Osteocyte (in vitro differentiated cells): ENCODE data around the gene ZNF367. TPM values are rescaled to one million over a fixed set of nuclear protein-coding genes. Genes with fewer than 3 reads are reported as not detected.
"Not testable (repeated sequence)": the region's sequence is repeated elsewhere in the genome, so short reads cannot be mapped to it uniquely, and the experiment has no call there.

Source experiments
- DNase-seq: peaks from one replicate; pipeline ENCODE4 v3.0.0; 2021; ENCODE audit warnings: mixed read lengths; ENCODE audit not compliant: unreplicated experiment; ENCODE audit errors: extremely low spot score
- H3K27ac Mint-ChIP-seq: one replicate; pipeline ENCODE4 v1.8.0; 2021; ENCODE audit warnings: mild to moderate bottlenecking, mixed read lengths; ENCODE audit not compliant: unreplicated experiment
- H3K27me3 Mint-ChIP-seq: one replicate; pipeline ENCODE4 v1.8.0; 2021; ENCODE audit warnings: mixed read lengths; ENCODE audit not compliant: unreplicated experiment
- H3K36me3 Mint-ChIP-seq: one replicate; pipeline ENCODE4 v1.8.0; 2021; ENCODE audit warnings: mixed read lengths; ENCODE audit not compliant: unreplicated experiment
- H3K4me1 Mint-ChIP-seq: one replicate; pipeline ENCODE4 v1.8.0; 2021; ENCODE audit warnings: mixed read lengths; ENCODE audit not compliant: unreplicated experiment
- H3K4me3 Mint-ChIP-seq: one replicate; pipeline ENCODE4 v1.8.0; 2021; ENCODE audit warnings: mild to moderate bottlenecking, moderate library complexity, mixed read lengths; ENCODE audit not compliant: unreplicated experiment
- H3K9me3 Mint-ChIP-seq: one replicate; pipeline ENCODE4 v1.8.0; 2021; ENCODE audit warnings: mixed read lengths; ENCODE audit not compliant: unreplicated experiment
- total RNA-seq: library from RNA; stranded (reverse); gene quantifications from 2 replicates; pipeline ENCODE4 v1.2.1, GENCODE V29; 2021
- TF ChIP-seq, protein P1 (sequence below): fragments of 200-600 bp; sonication (generic); IDR thresholded peaks from 2 replicates; pipeline ENCODE4 v1.5.0; 2021; ENCODE audit warnings: antibody characterized with exemption, mild to moderate bottlenecking, moderate library complexity

ZNF367 gene
- total RNA-seq, 1 donor from 2014 or later = 2.3 TPM

GRCh38 chr9:96378187-96378586 is 40.0 kb downstream of the ZNF367 start:
- Mint-ChIP-seq H3K4me1 (peaks cover 46% of the 10 kb centered on the region), H3K36me3 (peaks cover 11% of the 10 kb centered on the region)

DNA sequence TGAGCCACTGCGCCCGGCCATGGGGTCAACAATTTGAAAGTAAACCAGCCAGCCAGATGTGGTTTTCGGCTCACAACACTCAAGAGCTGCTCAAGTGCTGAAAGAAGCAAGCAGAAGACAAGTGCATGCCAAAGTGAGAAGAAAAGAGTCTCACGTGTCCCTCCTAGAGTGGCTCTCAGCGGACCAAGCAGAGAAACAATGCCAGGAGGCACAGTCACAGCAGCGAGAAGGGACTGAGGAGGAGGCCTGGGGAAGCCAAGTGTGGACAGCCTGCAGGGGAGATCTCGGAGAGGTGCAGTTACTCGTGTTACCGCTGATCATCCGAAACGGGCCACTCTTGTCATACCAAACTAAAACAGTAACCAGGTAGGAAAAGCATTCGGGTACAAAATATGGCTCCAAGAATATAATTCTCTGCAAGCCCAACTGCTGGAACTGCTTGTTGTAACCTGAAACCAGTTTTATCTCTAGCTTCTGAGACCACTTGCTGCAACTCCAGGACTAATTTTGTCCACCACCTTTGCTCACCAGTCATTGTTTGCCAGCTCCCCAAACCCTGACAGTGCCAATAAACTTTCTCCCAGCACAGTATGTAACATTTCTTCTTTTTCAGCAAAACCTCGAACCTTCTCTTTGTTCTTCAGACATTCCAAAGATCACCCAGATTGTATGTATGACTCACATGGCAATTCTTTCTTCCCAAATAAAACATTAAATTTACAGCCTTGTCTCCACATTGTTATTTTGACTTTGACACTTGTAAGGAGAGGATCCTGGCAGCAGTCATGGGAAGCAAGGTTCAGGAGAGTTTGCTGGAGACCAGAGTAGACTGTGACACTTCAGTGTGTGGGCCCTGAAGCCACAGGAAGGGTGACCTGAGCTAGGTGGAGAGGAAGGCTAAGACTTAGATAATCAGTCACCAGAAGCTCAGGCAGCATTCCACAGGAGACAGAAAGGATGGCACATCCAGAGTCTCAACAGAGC is 41.0 kb downstream of the ZNF367 start:
- Mint-ChIP-seq H3K9me3 (no peaks in the 10 kb centered on the region), H3K4me3 (no peak overlapping the region), H3K27ac (peak overlapping the region; percentile 54), H3K4me1 (peaks cover 39% of the 10 kb centered on the region), H3K27me3 (no peaks in the 10 kb centered on the region), H3K36me3 (peaks cover 11% of the 10 kb centered on the region)
- TF ChIP-seq, protein P1, sequence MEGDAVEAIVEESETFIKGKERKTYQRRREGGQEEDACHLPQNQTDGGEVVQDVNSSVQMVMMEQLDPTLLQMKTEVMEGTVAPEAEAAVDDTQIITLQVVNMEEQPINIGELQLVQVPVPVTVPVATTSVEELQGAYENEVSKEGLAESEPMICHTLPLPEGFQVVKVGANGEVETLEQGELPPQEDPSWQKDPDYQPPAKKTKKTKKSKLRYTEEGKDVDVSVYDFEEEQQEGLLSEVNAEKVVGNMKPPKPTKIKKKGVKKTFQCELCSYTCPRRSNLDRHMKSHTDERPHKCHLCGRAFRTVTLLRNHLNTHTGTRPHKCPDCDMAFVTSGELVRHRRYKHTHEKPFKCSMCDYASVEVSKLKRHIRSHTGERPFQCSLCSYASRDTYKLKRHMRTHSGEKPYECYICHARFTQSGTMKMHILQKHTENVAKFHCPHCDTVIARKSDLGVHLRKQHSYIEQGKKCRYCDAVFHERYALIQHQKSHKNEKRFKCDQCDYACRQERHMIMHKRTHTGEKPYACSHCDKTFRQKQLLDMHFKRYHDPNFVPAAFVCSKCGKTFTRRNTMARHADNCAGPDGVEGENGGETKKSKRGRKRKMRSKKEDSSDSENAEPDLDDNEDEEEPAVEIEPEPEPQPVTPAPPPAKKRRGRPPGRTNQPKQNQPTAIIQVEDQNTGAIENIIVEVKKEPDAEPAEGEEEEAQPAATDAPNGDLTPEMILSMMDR = no peak
- peak; percentile 70 for DNase-seq

More at GRCh38 chr9:96378187-96378586, 40.0 kb downstream of the ZNF367 start:
- Mint-ChIP-seq H3K27me3 (no peaks in the 10 kb centered on the region), H3K9me3 (no peaks in the 10 kb centered on the region), H3K27ac (no peak overlapping the region), H3K4me3 (no peak overlapping the region)
- TF ChIP-seq, protein P1 = no peak
- peak; percentile 21 for DNase-seq

DNA sequence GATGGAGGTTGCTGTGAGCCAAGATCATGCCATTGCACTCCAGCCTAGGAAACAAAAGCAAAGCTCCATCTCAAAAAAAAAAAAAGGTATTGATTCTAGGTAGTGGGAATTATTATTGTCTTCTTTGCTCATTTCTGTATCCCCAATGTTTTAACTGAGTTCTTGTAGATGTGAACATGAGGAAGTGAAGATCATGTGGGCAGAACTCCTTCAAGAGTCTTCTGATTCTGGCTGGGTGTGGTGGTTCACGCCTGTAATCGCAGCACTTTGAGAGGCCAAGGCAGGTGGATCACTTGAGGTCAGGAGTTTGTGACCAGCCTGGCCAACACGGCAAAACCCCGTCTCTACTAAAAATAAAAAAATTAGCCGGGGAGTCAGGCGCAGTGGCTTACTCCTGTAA is 42.7 kb downstream of the ZNF367 start:
- H3K36me3 Mint-ChIP-seq, H3K4me3 Mint-ChIP-seq, H3K27ac Mint-ChIP-seq, H3K9me3 Mint-ChIP-seq, DNase-seq, H3K27me3 Mint-ChIP-seq: not testable (repeated sequence)
- H3K4me1 Mint-ChIP-seq = peaks cover 24% of the 10 kb centered on the region

GRCh38 chr9:96367943-96368342 is 50.2 kb downstream of the ZNF367 start:
- TF ChIP-seq, protein P1 = no peak
- no peaks in the 10 kb centered on the region for H3K27me3 Mint-ChIP-seq

DNA sequence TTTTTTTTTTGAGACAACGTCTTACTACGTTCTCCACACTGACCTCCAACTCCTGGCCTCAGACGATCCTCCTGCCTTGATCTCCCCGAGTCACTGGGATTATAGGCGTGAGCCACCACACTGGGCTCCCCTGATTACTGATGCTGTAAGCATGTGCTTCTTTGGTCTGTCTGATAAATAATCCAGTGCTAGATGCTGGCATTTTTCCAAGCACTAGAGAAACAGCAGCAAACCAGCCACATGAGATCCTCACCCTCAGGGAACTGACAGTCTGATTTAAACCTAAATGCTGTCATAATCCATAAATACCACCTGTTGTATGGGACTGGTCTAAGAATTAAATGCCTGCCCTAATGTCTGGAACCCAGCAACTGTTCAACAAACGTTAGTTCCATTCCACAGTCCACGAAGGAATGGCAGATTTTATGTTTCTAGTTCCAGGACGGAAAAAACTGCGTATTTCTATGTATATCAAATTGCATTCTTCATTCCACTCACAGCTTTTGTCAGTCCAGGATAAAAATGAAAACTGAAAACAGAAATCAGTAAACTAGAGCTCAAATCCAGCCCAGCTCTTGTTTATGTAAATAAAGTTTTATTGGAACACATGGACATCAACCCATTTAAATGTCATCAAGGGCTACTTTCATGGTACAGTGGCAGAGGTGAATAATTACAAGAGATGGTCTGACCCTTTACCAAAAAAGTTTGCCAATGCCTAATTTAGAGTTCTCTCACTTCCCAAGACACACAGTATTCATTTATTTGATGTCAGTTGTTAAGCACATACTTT is 54.8 kb downstream of the ZNF367 start:
- no peak overlapping the region for H3K27ac Mint-ChIP-seq
- H3K27me3 Mint-ChIP-seq = no peaks in the 10 kb centered on the region
- no peaks in the 10 kb centered on the region for H3K9me3 Mint-ChIP-seq
- no peaks in the 10 kb centered on the region for H3K4me1 Mint-ChIP-seq
- H3K36me3 Mint-ChIP-seq = peaks cover 36% of the 10 kb centered on the region
- TF ChIP-seq, protein P1 = no peak
- no peak for DNase-seq
- H3K4me3 Mint-ChIP-seq = no peak overlapping the region

More at GRCh38 chr9:96367943-96368342, 50.2 kb downstream of the ZNF367 start:
- Mint-ChIP-seq H3K9me3 (no peaks in the 10 kb centered on the region), H3K4me1 (no peaks in the 10 kb centered on the region), H3K36me3 (peaks cover 17% of the 10 kb centered on the region), H3K27ac (no peak overlapping the region), H3K4me3 (no peak overlapping the region)
- no peak for DNase-seq

GRCh38 chr9:96362119-96362518 is 56.1 kb downstream of the ZNF367 start:
- not testable (repeated sequence) for H3K27me3 Mint-ChIP-seq, H3K4me1 Mint-ChIP-seq, H3K4me3 Mint-ChIP-seq, H3K27ac Mint-ChIP-seq, H3K9me3 Mint-ChIP-seq
- H3K36me3 Mint-ChIP-seq = peaks cover 36% of the 10 kb centered on the region
- peak; percentile 62 for DNase-seq
